Stomach (tissue), 4 donors: Measurements from ENCODE around the gene NAALADL1.

Experiments
- CTCF ChIP-seq, 7 experiments: fragments of 450-650 bp in 4 of 7; fragments of 200-600 bp in 3 of 7; sonication (generic) in 3 of 7; IDR thresholded peaks; one replicate each; pipeline ENCODE4 v1.5.1; 2016 to 2019; ENCODE audit warnings: antibody characterized with exemption in 7 of 7, control low read depth in 2 of 7, mild to moderate bottlenecking in 1 of 7
- EP300 ChIP-seq: sonication (generic); formaldehyde crosslinking; IDR thresholded peaks from one replicate; pipeline ENCODE4 v1.6.1; 2017; ENCODE audit warnings: antibody characterized with exemption
- POLR2A ChIP-seq, 4 donors: fragments of 450-650 bp; IDR thresholded peaks; one replicate each; pipeline ENCODE4 v1.6.1; 2016; ENCODE audit warnings: antibody characterized with exemption in 4 of 4, control low read depth in 2 of 4, mild to moderate bottlenecking in 1 of 4, moderate library complexity in 1 of 4
- POLR2AphosphoS5 ChIP-seq, 3 donors: sonication (generic); formaldehyde crosslinking; IDR thresholded peaks; one replicate each; pipeline ENCODE4 v1.6.1; 2016; ENCODE audit warnings: antibody characterized with exemption in 3 of 3

GRCh38 chr11:65055538-65055937 lies 2.8 kb downstream of the NAALADL1 start:
- TF ChIP-seq POLR2A (IDR thresholded peaks at IDR 0.05) (no peak), CTCF (IDR thresholded peaks at IDR 0.05) (no peak), EP300 (no peak), POLR2AphosphoS5 (IDR thresholded peaks at IDR 0.05) (no peak)
